Smooth muscle cell (in vitro differentiated cells): ENCODE measurements around the gene EHMT1. TPM values are rescaled to one million over a fixed set of nuclear protein-coding genes. Genes with fewer than 3 reads are reported as not detected.
"Not testable (repeated sequence)": the region's sequence is repeated elsewhere in the genome, so short reads cannot be mapped to it uniquely, and the experiment has no call there.

ENCODE experiments used
- DNase-seq: peaks from one replicate; lab custom pipeline; 2025; ENCODE audit not compliant: unreplicated experiment; lab: John Stamatoyannopoulos, UW
- H2AFZ ChIP-seq: fragments of 200-600 bp; sonication (generic); 2 replicates; pipeline ENCODE4 v1.6.0; 2016; ENCODE audit warnings: antibody characterized with exemption, low read depth, mild to moderate bottlenecking
- H3F3A ChIP-seq: fragments of 200-600 bp; sonication (generic); 2 replicates; pipeline ENCODE4 v1.6.0; 2017; ENCODE audit warnings: antibody characterized with exemption, low read depth
- H3K27ac ChIP-seq: fragments of 200-600 bp; sonication (generic); 2 replicates; pipeline ENCODE4 v1.5.1; 2016; ENCODE audit warnings: low read depth, mild to moderate bottlenecking
- H3K27me3 ChIP-seq: fragments of 200-600 bp; sonication (generic); 2 replicates; pipeline ENCODE4 v1.6.1; 2016; ENCODE audit warnings: low read depth, mild to moderate bottlenecking
- H3K36me3 ChIP-seq: fragments of 200-600 bp; sonication (generic); 2 replicates; pipeline ENCODE4 v1.5.1; 2016; ENCODE audit warnings: low read depth
- H3K4me1 ChIP-seq: fragments of 200-600 bp; sonication (generic); 2 replicates; pipeline ENCODE4 v1.5.1; 2016; ENCODE audit warnings: low read depth
- H3K4me2 ChIP-seq: fragments of 200-600 bp; sonication (generic); 2 replicates; pipeline ENCODE4 v1.6.0; 2016; ENCODE audit warnings: mild to moderate bottlenecking
- H3K4me3 ChIP-seq: fragments of 200-600 bp; sonication (generic); 2 replicates; pipeline ENCODE4 v1.5.1; 2016; ENCODE audit warnings: mild to moderate bottlenecking
- H3K79me2 ChIP-seq: fragments of 200-600 bp; sonication (generic); 2 replicates; pipeline ENCODE4 v1.6.0; 2016; ENCODE audit warnings: low read depth, mild to moderate bottlenecking
- H3K9ac ChIP-seq: fragments of 200-600 bp; sonication (generic); 2 replicates; pipeline ENCODE4 v1.6.0; 2016; ENCODE audit warnings: low read depth
- H3K9me3 ChIP-seq: fragments of 200-600 bp; sonication (generic); replicated peaks from 2 replicates; pipeline ENCODE4 v1.5.1; 2016; ENCODE audit warnings: low read depth
- H4K20me1 ChIP-seq: fragments of 200-600 bp; sonication (generic); 2 replicates; pipeline ENCODE4 v1.6.0; 2016; ENCODE audit warnings: low read depth
- WGBS: methylation state at CpG from one replicate; pipeline ENCODE4 v1.1.7; 2016; ENCODE audit warnings: low lambda C conversion rate; 5-methylcytosine and 5-hydroxymethylcytosine counted together
- polyA plus RNA-seq: library from polyadenylated mRNA; unstranded; fragments of >200 nt; fragmentation: Nextera tagmentation; extraction: Ambion mirVana; gene quantifications from 2 replicates; pipeline ENCODE4 v1.2.1, GENCODE V29; 2016
- total RNA-seq: library from RNA; depleted of rRNA; stranded (reverse); fragments of >200 nt; gene quantifications from 2 replicates; pipeline ENCODE4 v1.2.3, GENCODE V29; 2014
- TF ChIP-seq, protein P1 (sequence below): fragments of 200-600 bp; sonication (generic); IDR thresholded peaks from 2 replicates; pipeline ENCODE4 v1.5.1; 2017; ENCODE audit warnings: borderline replicate concordance, mild to moderate bottlenecking, antibody characterized with exemption; ENCODE audit not compliant: insufficient read depth, poor library complexity, severe bottlenecking

The EHMT1 gene
- total and polyA plus RNA-seq, 2 experiments from 2014 or later = 23.1 to 34.1 TPM

DNA sequence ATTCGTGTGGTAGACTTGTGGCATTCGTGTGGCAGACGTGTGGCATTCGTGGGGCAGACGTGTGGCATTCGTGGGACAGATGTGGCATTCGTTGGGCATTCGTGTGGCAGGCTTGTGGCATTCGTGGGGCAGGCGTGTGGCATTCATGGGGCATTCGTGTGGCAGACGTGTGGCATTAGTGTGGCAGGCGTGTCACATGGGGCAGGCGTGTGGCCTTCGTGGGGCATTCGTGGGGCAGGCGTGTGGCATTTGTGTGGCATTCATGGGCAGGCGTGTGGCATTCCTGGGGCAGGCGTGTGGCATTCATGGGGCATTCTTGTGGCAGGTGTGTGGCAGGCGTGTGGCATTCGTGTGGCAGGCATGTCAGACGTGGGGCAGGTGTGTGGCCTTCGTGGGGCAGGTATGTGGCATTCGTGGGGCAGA, 106.0 kb downstream of the EHMT1 start:
- H3K9me3 ChIP-seq = no peaks in the 10 kb centered on the region
- H3K4me2 ChIP-seq = no peak overlapping the region
- no peak overlapping the region for H3K9ac ChIP-seq
- H3K36me3 ChIP-seq = no peaks in the 10 kb centered on the region
- no peaks in the 10 kb centered on the region for H3K27me3 ChIP-seq
- WGBS = over 99% methylated on average over 24 of the region's 24 CpGs
- DNase-seq = no peak
- no peak overlapping the region for H2AFZ ChIP-seq
- TF ChIP-seq, protein P1, sequence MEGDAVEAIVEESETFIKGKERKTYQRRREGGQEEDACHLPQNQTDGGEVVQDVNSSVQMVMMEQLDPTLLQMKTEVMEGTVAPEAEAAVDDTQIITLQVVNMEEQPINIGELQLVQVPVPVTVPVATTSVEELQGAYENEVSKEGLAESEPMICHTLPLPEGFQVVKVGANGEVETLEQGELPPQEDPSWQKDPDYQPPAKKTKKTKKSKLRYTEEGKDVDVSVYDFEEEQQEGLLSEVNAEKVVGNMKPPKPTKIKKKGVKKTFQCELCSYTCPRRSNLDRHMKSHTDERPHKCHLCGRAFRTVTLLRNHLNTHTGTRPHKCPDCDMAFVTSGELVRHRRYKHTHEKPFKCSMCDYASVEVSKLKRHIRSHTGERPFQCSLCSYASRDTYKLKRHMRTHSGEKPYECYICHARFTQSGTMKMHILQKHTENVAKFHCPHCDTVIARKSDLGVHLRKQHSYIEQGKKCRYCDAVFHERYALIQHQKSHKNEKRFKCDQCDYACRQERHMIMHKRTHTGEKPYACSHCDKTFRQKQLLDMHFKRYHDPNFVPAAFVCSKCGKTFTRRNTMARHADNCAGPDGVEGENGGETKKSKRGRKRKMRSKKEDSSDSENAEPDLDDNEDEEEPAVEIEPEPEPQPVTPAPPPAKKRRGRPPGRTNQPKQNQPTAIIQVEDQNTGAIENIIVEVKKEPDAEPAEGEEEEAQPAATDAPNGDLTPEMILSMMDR = no peak
- H3K4me1 ChIP-seq = peaks cover 10% of the 10 kb centered on the region
- no peak overlapping the region for H3K27ac ChIP-seq
- no peak overlapping the region for H3K4me3 ChIP-seq
- H3F3A ChIP-seq = peaks cover 3% of the 10 kb centered on the region
- peaks cover 61% of the 10 kb centered on the region for H4K20me1 ChIP-seq
- H3K79me2 ChIP-seq = peaks cover 40% of the 10 kb centered on the region

DNA sequence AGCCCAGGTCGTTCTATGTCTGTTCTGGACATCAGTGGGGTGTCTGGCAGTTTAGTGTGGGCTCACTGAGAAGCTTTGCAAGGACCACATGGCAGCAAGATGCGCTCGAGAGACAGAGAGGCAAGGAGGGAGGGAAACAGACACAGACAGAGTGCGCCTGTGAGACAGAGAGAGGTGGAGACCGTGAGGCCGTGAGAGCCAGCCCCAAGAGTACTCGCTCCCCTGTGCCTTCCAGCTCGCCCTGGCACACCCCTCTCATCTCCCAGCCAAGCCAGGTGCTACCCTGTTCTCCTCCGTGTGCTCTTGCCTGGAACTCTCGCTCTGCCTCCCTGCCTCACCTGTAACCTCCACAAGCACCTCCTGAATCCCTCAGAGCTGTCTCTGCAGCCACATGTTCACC, 106.8 kb downstream of the EHMT1 start:
- peaks cover 10% of the 10 kb centered on the region for H3K4me1 ChIP-seq
- no peak overlapping the region for H3K4me3 ChIP-seq
- H3K27me3 ChIP-seq = no peaks in the 10 kb centered on the region
- peaks cover 3% of the 10 kb centered on the region for H3F3A ChIP-seq
- WGBS = 96% methylated on average over 10 of the region's 10 CpGs
- peaks cover 61% of the 10 kb centered on the region for H4K20me1 ChIP-seq
- no peaks in the 10 kb centered on the region for H3K36me3 ChIP-seq
- no peak overlapping the region for H3K9ac ChIP-seq
- H3K4me2 ChIP-seq = no peak overlapping the region
- no peak for DNase-seq
- no peaks in the 10 kb centered on the region for H3K9me3 ChIP-seq
- peaks cover 48% of the 10 kb centered on the region for H3K79me2 ChIP-seq
- no peak overlapping the region for H3K27ac ChIP-seq
- H2AFZ ChIP-seq = no peak overlapping the region
- TF ChIP-seq, protein P1 = no peak

DNA sequence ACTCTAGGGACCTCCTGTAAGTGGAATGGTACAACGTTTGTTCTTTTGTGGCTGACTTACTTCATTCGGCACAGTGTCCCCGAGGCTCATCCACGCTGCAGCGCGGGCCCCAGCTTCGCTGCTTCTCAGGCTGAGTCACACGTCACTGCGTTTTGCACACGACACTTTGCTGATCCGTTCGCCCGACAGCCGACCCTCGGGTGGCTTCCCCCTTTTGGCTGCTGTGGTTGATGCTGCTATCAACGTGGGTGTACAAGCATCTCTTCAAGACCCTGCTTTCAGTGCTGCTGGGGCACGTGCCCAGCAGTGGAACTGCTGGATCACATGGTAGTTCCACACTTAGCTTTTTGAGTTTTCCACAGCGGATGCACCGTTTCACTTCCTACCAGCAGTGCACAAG, 107.5 kb downstream of the EHMT1 start:
- peaks cover 48% of the 10 kb centered on the region for H3K79me2 ChIP-seq
- not testable (repeated sequence) for H3K4me1 ChIP-seq, H3F3A ChIP-seq, H3K36me3 ChIP-seq, H2AFZ ChIP-seq, H3K9ac ChIP-seq, H3K27ac ChIP-seq, DNase-seq, H3K4me3 ChIP-seq, H3K27me3 ChIP-seq, H3K9me3 ChIP-seq, H3K4me2 ChIP-seq
- 97% methylated on average over 10 of the region's 19 CpGs for WGBS
- peaks cover 61% of the 10 kb centered on the region for H4K20me1 ChIP-seq

GRCh38 chr9:137726764-137727163, 108.0 kb downstream of the EHMT1 start:
- H3F3A ChIP-seq = peaks cover 3% of the 10 kb centered on the region
- H3K27ac ChIP-seq = no peak overlapping the region
- peaks cover 44% of the 10 kb centered on the region for H3K79me2 ChIP-seq
- H3K27me3 ChIP-seq = no peaks in the 10 kb centered on the region
- no peak overlapping the region for H3K4me2 ChIP-seq
- no peaks in the 10 kb centered on the region for H3K36me3 ChIP-seq
- H3K4me1 ChIP-seq = peaks cover 10% of the 10 kb centered on the region
- no peak overlapping the region for H3K9ac ChIP-seq
- no peaks in the 10 kb centered on the region for H3K9me3 ChIP-seq
- TF ChIP-seq, protein P1 = no peak
- H4K20me1 ChIP-seq = peaks cover 57% of the 10 kb centered on the region
- 100% methylated on average over 2 of the region's 2 CpGs for WGBS
- DNase-seq = no peak
- H2AFZ ChIP-seq = no peak overlapping the region
- H3K4me3 ChIP-seq = no peak overlapping the region
